ENCODE data around the gene APOE.

DNA sequence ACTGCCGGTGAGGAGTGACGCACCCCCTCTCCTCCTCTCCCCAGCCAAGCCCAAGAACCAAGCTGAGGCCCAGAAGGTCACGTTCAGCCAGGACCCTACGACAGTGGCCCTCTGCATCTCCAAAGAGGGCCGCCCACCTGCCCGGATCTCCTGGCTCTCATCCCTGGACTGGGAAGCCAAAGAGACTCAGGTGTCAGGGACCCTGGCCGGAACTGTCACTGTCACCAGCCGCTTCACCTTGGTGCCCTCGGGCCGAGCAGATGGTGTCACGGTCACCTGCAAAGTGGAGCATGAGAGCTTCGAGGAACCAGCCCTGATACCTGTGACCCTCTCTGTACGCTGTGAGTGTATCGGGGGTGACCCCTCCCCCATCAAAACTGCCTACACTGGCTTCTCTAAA, 33.8 kb upstream of the APOE start:
- TF ChIP-seq, protein P1, sequence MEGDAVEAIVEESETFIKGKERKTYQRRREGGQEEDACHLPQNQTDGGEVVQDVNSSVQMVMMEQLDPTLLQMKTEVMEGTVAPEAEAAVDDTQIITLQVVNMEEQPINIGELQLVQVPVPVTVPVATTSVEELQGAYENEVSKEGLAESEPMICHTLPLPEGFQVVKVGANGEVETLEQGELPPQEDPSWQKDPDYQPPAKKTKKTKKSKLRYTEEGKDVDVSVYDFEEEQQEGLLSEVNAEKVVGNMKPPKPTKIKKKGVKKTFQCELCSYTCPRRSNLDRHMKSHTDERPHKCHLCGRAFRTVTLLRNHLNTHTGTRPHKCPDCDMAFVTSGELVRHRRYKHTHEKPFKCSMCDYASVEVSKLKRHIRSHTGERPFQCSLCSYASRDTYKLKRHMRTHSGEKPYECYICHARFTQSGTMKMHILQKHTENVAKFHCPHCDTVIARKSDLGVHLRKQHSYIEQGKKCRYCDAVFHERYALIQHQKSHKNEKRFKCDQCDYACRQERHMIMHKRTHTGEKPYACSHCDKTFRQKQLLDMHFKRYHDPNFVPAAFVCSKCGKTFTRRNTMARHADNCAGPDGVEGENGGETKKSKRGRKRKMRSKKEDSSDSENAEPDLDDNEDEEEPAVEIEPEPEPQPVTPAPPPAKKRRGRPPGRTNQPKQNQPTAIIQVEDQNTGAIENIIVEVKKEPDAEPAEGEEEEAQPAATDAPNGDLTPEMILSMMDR (CRISPR knock-in tag; IDR thresholded peaks at IDR 0.05), result no peak
- TF ChIP-seq EZH2 (conservative IDR thresholded peaks at IDR 0.05; ENCODE audit: low read depth, low read length) (no peak), MTF2 (CRISPR knock-in tag; IDR thresholded peaks at IDR 0.05; ENCODE audit: borderline replicate concordance) (no peak), ZNF652 (CRISPR knock-in tag; IDR thresholded peaks at IDR 0.05; ENCODE audit: borderline replicate concordance, low read depth) (no peak), ZFY (CRISPR knock-in tag; IDR thresholded peaks at IDR 0.05) (no peak)
- TF ChIP-seq, protein P2, sequence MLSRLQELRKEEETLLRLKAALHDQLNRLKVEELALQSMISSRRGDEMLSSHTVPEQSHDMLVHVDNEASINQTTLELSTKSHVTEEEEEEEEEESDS (CRISPR knock-in tag; IDR thresholded peaks at IDR 0.05; ENCODE audit: borderline replicate concordance), result no peak

All from HepG2 (cell line).